GM19397 (cell line): ENCODE measurements around the gene EDAR.

Experiments used
- ATAC-seq: cut with Tn5 transposase; IDR thresholded peaks from one replicate; pipeline ENCODE4 v1.9.1; 2021; ENCODE audit warnings: mild to moderate bottlenecking, moderate library complexity; ENCODE audit not compliant: unreplicated experiment

EDAR gene

DNA sequence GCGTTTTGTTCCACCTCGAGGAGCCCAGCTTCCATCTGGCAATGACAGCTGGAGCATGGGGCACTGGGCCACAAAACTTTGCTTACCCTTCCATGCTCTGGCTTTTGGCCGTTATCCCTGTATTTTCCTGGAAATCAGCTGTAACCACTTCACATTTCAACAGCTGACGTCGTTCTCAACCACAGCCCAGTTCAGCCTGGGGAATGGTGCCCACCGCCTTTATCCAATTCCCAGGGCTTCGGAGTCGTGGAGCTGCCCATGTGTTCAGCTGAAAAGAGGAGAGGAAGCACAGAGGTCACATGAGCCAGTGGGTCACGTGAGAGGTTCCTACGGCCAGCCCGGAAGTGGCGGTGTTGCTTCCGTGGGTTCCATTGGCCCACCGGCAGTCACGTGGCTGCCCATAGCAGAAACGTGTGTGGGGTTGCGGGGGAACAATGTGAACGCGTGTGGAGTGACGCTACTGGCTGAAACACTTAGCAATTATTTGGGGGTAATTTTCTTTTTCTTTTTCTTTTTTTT, 16.7 kb upstream of the EDAR start:
- no peak for ATAC-seq

DNA sequence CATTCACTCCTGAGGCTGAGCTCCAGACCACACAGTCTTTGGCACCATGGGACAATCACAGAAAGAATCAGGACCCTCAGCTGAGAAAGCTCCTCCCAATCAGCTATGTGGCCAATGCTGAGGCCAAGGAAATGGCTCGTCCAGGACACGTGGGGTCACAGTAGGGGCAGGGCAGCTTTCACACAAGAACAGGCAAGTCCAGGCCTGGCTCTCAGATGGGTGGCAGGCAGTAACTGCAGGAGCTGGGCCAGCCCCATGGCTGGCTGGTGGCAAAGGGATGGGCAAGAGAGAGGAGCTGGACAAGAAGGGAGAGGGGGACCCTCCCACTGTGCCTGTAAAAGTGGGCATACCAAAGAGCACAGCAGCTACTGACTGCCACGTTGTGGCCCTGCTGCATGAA, 12.2 kb upstream of the EDAR start:
- ATAC-seq = no peak

DNA sequence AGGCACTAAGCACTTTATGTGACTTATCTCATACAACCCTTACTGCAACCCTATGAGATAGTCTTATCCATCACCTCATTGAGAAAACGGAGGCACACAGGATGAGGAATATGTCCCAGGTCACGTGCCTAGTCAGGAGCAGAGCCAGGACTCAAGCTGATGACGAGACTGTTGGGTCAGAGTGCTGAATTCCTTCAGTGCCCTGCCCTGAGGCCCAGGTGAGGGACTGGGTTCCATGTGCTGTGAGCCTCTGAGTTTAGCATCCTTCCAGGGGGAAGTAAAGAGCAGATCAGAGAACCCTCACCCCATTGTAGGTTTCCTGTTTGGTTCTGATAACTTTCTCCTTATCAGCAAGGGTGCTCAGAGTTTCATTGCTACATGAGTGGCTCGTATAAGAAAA, 11.7 kb upstream of the EDAR start:
- ATAC-seq = no peak

DNA sequence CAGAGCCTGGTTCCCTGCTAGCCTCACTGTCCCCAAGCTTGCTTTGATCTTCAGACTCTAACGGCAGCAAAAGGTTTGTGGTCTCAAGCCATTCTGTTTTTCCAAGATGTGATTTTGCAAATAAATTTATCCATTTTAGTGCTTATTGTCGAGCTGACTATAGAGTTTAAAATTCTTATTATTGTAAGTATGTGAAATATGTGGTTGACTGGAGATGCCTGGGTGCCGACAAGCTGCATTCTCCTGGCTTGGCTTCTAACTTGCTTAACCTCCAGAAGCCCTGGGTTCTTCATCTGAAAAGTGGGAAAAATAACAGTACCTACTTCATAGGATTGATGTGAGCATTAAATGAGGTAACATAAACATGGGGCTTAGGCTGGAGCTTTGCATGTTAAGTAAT, 9.9 kb upstream of the EDAR start:
- ATAC-seq = no peak

DNA sequence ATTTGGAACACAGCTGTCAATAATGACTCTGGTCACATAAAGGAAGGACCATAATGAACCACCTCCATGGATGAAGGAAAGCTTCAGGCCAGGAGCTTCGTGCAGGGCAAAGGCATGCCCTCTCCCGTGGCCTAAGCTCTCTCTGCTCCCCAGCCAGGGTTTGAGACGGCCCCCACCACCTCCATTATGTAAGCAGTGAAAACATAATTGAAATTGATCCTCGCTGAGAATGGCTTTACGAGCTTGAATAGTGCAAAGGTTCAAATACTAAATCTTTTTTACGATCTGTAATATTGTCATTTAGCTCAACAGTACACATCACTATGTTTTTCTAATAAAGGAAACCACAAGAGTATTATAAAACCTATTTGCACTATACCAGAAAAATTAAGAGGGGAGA, 5.2 kb upstream of the EDAR start:
- no peak for ATAC-seq

DNA sequence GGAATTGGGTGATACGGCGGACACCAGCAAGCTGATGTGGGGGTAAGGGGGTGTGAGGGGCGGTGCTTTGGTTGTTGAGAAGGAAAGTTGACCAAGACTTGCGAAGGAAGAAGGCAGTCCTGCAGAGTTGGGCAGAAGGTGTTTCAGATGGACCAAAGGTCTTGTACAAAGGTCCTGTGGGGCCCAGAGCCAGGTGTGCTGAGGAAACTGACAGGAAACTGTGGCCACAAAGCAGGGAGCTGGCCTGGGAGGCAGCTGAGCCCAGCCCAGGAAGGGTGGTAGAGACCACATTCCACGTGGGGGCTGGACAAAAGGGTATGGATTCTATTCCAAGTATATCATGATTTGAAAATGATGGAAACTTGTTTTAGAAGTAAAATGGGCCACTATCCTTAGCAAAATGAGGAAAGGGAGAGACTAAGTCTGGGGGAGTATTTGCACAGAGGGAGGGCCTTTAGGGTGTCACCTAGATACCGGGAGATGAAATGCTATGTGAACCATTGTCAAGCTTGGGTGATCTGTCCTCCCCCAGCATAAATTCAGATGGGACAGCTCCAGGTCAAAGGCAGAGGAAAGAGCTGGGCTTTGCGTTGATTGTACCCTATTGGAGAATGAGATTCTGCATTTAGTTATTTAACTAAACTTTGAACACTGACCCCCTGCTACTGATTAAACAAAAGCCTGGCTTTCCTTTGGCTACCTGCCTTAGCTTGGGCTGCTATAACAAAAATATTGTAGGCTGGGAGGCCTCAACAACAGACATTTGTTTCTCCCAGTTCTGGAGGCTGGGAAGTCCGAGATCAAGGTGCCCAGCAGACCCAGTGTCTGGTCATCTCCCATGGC, 4.3 kb upstream of the EDAR start:
- ATAC-seq = no peak

DNA sequence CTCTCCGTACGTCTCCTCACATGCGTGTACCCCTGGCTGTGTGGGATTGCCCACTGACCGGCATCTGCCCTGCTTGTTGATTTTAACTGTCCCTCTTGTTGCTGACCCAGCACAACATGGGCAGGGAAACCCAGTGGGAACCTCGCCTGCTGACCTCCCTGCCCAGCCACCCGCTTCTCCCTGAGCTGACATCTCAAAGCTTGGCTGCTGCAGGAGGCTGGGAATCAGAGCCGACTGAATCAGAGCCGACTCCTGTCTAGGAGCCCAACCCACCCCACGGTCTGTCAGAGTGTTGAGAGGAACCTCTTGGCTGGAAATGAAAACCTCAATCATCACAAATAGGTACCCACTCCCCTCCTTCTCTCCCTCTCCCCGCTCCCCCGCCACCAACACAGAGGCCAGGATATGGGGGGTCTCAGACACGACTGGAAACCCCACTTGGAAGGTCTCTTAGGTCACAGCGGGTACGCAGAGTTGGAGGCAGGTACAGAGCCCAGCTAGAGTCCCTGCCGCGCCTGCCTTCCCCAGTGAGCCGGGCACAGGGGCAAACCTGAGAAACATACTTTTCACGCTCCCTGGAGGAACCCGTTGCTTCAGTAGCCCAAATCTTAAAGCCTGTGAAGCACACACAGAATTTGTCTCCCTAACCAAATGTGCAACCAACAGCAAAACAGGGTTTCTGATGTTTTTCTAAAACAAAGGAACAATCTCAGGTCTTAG, 784 bp downstream of the EDAR start:
- ATAC-seq = no peak

DNA sequence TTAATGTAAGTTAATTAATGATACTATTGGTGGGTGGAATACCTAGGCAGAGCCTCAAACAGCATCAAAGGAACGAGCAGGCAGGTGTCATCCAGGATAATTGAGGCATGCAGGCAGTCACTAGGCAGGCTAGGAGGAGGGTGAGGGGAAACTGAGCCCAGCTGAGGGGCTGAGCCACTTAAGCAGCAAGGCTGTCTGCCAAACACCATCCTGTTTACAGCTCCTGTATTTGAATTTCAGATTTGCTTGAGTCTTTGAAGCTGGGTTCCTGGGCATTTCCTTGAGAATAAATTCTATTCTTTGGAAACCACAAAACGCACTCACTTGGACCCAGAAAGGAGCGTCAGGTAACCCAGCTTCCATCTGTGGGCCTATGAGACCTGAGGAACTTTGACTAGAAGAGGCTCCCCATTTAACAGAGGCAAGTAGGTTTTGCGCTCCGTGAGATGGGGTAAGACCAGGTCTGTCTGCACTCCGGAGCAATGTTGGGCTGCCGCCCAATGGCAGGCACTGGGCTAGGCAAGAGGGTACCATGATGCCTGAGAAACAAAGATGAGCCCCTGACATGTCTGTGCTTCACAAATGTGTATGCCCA, 2.0 kb downstream of the EDAR start:
- ATAC-seq = no peak

DNA sequence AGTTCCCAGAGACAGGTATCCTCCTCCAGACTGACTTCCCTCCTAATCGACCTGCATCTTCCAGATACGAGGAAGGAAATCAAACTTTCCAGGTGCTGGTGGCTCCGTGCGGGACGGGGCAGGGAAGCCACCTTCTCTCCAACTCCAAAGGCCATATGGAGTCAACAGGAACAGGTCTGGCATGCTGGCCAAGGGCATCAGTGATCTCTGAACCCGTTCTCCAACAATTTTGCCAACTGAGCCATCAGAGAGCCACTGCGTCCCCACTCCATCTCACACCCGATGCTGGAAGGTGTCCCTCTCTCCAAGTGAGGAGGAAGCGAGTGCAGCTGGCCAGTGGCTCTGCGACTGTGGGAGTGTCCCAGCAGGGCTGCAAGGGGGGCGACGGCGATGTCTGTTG, 5.4 kb downstream of the EDAR start:
- ATAC-seq = no peak

DNA sequence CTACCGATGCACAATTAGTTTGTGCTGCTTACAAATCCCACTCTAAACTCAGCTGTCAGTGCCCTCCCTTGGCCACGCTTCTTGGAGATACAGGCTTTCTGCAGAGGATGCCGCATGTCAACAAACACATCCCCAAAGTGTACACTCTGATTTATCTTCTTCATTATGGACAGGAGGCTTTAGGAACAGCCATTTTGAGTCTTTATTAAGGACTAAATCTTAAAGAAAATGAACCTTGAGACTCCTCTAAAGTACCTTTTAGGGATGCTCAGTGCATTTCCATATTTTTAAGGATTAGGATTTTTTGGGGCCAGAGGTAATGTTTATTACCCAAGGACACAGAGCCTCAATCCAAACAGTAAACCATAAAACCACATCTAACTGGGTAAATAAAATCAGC, 6.0 kb downstream of the EDAR start:
- no peak for ATAC-seq

DNA sequence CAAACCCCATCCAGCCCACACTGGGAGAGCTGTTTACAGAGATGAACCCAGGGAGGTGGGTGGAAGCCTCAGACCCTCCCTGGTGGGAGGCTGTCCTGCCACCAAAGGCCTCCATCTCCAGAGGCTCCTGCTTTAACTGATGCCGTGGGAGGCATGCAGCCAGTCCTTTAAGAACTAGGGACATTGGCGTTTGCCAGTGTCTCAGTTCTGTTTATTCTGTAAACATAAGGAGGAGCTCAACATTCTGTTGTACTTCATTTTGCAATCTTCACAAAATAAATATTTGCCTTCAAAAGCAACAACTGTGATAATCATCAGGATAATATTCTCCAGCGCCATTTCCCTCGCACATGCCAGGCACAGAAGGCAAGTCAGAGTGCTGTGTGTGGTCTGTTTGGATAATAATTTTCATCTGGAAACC, 6.8 kb downstream of the EDAR start:
- no peak for ATAC-seq

DNA sequence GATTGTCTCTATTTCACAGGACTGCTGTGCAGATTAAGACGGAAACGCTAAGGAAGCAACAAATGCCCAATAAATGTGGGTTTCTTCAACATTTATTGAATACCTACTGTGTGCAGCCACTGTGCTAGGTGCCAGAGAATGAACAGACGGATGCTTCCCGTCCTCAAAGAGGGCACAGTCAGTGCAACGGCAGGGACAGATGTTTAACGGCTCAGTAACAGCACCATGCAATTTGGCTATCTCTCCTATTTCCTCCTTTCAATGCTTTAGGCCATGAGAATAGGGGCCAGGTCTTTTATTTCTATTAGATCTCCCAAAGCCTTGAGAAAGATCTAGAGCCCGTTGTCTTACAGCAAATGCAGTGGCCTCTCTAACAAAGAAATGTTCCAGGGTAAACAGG, 7.2 kb downstream of the EDAR start:
- ATAC-seq = no peak

DNA sequence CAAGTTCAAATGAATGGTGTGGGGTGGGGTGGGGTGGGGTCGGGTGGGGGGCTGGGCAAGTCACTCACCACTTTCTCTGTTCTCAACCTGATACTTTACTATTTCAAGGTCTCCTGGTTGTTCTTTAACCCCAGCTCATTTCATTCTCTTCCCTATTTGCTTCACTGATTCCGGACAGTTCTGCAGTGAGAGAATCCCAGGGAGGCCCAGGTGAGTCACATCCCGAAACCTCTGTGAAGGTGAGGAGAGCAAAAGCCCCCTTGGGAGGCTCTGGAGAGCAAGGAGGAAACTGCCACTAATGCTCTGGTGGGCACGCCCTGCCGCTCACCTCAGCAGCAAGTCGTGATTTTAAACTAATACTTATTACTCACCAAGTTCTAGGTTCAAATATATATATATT, 8.9 kb downstream of the EDAR start:
- no peak for ATAC-seq

DNA sequence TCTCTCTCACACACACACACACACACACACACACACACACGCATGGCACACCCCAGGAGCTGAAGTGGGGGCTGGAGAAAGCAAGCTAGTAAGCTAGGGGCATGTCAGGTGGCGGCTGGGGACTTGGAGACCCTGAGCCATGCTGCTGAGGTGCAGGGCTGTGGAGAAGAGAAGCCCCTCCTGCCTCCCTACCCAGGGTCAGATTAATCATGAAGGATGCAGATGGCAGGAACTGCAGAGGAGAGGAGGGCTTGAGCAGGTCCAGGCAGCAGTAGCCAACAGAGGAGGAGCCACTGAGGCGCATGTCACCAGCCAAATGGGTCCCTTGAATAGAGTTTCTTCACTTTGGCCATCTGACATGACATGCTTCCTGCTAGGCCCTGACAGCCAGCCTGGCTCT, 9.6 kb downstream of the EDAR start:
- no peak for ATAC-seq

DNA sequence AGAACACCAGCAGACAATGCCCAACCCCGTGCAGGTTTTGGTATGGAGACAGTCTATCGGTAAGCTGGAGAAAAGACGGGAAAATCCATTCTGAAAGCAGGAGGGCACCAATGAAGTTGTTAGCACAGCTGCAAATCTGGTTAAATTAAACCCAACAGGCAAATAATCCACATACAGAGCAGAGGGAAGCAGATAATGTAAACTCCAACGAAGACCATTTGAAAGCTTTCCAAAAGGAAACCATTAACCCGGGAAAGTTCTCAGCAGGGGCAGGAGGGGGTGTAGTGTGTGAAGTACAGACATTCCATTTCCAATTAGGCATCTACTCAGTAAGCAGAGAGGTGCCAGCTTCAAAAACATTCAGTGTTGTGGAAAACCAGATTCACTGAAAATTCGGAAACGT, 10.3 kb downstream of the EDAR start:
- no peak for ATAC-seq

DNA sequence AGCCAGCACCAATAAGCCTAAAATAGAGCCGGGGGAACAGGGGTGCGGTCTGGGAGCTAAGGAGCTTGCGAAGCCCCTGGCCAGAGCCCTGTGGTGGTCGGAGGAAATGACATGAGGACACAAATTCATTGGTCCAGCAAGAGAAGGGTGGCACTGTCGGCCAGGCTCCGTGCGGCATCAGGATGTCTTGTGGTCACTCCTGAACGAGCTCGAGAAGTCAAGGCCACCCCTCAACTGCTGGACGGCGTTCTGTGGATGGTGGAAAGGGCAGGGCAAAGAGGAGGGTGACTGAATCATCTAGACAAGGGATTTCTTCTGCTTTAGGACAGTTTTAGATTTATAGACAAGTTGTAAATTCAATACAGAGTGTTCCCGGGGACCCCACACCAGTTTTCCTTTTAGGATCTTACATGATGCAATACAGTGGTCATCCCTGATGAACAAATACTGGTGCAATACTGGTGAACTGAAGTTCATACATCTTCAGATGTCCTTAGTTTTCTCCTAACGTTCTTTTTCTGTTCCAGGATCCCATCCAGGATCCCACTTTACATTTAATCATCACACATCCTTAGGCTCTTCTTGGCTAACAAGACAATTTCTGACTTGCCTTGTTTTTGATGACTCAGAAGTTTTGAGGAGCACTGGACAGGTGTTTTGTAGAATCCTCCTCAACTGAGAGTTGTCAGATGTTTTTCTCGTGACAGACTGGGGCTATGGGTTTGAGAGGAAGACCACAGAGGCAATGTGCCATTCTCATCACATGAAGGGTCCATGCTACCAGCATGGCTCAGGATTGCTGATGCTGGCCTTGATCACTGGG, 13.2 kb downstream of the EDAR start:
- ATAC-seq = no peak

DNA sequence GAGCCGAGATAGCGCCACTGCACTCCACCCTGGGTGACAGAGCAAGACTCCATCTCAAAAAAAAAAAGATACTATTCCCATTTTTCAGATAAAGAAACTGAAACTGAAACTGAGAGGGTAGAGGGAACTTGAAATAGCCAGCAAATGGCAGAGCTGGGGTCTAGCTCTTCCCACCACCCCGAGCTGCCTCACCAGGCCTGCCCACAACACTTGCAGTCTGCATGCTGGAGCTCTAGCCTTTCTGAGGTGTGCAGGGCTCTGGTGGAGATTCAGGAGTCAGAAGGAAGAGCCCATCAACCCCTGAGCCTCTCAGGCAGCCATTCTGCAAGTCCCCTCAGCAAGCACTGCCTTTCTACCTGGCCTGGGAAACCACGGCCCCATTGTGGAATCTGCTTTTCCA, 14.3 kb downstream of the EDAR start:
- ATAC-seq = no peak

DNA sequence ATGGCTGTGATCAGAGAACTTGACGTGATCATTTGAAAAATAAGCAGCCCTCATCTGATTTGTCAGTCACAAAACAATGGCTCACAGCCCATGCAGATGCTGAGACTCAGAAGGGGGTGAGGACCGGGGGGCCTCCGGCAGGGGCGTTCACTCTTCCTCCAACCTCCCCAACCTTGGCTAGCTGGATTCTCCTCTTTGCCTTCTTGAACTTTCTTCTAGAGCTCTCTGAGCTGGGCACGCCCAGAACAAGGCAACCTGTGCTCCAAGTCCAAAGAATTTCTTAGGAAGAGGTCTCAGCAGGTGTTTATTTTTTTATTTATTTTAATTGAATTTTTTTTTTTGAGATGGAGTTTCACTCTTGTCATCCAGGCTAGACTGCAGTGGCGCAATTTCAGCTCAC, 16.4 kb downstream of the EDAR start:
- no peak for ATAC-seq

DNA sequence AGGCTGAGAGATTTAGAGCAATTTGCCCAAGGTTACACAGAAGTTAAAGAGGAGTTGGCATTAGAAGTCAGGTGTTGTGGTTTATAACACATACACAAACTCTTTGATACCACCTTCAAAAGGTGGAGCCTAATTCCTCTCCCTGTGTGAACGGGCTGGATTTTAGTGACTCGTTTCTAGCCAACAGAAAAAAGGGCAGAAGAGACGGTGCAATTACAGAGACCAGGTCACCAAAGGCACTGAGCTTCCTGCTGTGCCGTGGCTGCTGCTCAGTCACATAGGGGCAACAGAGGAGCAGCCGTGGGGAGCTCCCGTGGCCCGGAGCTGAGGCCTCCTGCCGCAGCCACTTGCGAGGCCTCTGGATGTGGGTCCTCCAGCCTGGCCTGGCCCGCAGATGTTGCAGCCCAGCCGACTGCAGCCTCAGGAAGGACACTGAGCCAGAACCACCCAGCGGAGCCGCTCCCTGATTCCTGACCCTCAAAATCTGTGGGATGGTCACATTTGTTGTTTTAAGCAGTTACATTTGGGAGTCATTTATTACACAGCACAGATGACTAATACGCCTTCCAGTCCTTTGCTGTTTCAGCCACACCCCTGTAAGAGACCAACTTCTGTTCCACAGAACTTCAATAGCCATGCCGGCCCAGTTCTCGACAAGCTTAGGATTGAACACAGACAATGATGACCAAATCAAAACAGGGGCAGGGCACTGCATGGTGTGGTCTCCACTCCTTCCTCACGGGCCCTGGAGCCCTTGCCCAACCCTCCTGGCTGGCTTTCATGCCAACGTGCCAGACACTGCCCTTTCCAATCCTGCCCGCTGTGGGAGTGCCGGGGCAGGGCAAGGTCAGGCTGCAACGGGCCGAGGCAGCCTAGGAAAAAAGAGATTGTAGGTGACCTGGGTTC, 17.1 kb downstream of the EDAR start:
- ATAC-seq = no peak

DNA sequence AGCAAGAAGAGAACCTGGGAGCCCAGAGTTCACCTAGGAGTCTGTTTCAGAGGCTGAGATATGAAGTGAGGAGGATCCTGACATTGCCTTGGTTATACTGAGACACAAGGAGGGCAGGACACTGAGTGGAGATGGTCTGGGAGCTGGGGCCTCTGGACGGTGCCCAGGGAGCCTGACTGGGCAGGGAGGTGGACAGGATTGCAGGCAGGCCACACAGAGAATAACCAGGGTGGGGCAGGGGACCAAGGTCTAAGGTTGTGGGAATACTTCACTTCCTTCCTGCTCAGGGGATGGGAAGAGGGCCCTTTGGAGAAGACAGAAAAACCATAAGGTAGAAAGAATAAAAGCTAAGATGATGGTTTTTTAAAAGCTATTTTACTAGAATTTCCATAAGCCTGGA, 18.7 kb downstream of the EDAR start:
- no peak for ATAC-seq
